Activated CD4-positive, alpha-beta T cell treated with anti-CD3 and anti-CD28 coated beads for 4 hours (primary cell): Measurements from ENCODE around the gene ADGRB3.
"Not testable (repeated sequence)": the region's sequence is repeated elsewhere in the genome, so short reads cannot be mapped to it uniquely, and the experiment has no call there.

Source experiments
- DNase-seq, 2 donors: peaks; one replicate each; pipeline ENCODE4 v3.0.0-alpha.2; 2020

The ADGRB3 gene

GRCh38 chr6:69284176-69284730 lies 649.2 kb downstream of the ADGRB3 start:
- no peak for DNase-seq

GRCh38 chr6:69285054-69285453 lies 650.0 kb downstream of the ADGRB3 start:
- DNase-seq: no peak

- DNase-seq: no peak
Measured at GRCh38 chr6:69286331-69286730, 651.2 kb downstream of the ADGRB3 start.

- DNase-seq: not testable (repeated sequence)
Measured at GRCh38 chr6:69288198-69288597, 653.1 kb downstream of the ADGRB3 start.

GRCh38 chr6:69289689-69290495 lies 654.8 kb downstream of the ADGRB3 start:
- DNase-seq: no peak

GRCh38 chr6:69293471-69293870 lies 658.4 kb downstream of the ADGRB3 start:
- DNase-seq: no peak

GRCh38 chr6:69294407-69294806 lies 659.3 kb downstream of the ADGRB3 start:
- DNase-seq: no peak

- no peak for DNase-seq
Measured at GRCh38 chr6:69294862-69295261, 659.8 kb downstream of the ADGRB3 start.

GRCh38 chr6:69303382-69303781 lies 668.3 kb downstream of the ADGRB3 start:
- no peak for DNase-seq

- DNase-seq: no peak
Measured at GRCh38 chr6:69305456-69305855, 670.4 kb downstream of the ADGRB3 start.

- DNase-seq: no peak
Measured at GRCh38 chr6:69308584-69308983, 673.5 kb downstream of the ADGRB3 start.

GRCh38 chr6:69311888-69312287 lies 676.8 kb downstream of the ADGRB3 start:
- DNase-seq: no peak

- DNase-seq: no peak
Measured at GRCh38 chr6:69314001-69314400, 678.9 kb downstream of the ADGRB3 start.

- no peak for DNase-seq
Measured at GRCh38 chr6:69314531-69314930, 679.4 kb downstream of the ADGRB3 start.

- DNase-seq: no peak
Measured at GRCh38 chr6:69331886-69332285, 696.8 kb downstream of the ADGRB3 start.

- DNase-seq: no peak
Measured at GRCh38 chr6:69337311-69337710, 702.2 kb downstream of the ADGRB3 start.

- no peak for DNase-seq
Measured at GRCh38 chr6:69338431-69339162, 703.5 kb downstream of the ADGRB3 start.

GRCh38 chr6:69339163-69339550 lies 704.1 kb downstream of the ADGRB3 start:
- no peak for DNase-seq

GRCh38 chr6:69340196-69340595 lies 705.1 kb downstream of the ADGRB3 start:
- DNase-seq: no peak

GRCh38 chr6:69343851-69344250 lies 708.8 kb downstream of the ADGRB3 start:
- no peak for DNase-seq

- no peak for DNase-seq
Measured at GRCh38 chr6:69349771-69350170, 714.7 kb downstream of the ADGRB3 start.

- DNase-seq: no peak
Measured at GRCh38 chr6:69362209-69362608, 727.1 kb downstream of the ADGRB3 start.

- no peak for DNase-seq
Measured at GRCh38 chr6:69366831-69367230, 731.7 kb downstream of the ADGRB3 start.

GRCh38 chr6:69368613-69369012 lies 733.5 kb downstream of the ADGRB3 start:
- DNase-seq: no peak
